Measurements from ENCODE around the gene NDUFB10.
"Not testable (repeated sequence)": the region's sequence is repeated elsewhere in the genome, so short reads cannot be mapped to it uniquely, and the experiment has no call there.

NDUFB10 gene

DNA sequence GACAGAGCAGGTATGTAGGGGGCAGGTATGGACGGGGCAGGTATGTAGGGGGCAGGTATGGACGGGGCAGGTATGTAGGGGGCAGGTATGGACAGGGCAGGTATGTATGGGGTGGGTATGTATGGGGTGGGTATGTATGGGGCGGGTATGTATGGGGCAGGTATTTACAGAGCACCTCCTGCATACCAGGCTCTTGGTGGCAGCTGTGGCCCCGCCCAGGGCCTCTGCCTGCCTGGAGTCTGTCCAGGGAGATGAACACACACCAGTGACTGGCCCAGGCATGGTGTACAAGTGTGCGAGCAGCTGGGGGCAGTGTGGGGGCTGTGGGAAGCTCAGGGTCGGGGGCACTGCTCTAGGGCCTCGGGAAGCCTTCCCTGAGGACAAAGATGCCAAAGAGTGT lies 9.3 kb upstream of the NDUFB10 start:
- Histone ChIP-seq H3K4me3 (no peak overlapping the region), H3K27ac (no peak overlapping the region)
- DNase-seq (ENCODE audit: low spot score) = no peak
- TF ChIP-seq CTCF (IDR thresholded peaks at IDR 0.05) = no peak

GRCh38 chr16:1950559-1950958 lies 8.8 kb upstream of the NDUFB10 start:
- no peak overlapping the region for H3K4me3 ChIP-seq
- H3K27ac ChIP-seq = no peak overlapping the region
- TF ChIP-seq CTCF (IDR thresholded peaks at IDR 0.05) = no peak
- no peak for DNase-seq (ENCODE audit: low spot score)

GRCh38 chr16:1953734-1954133 lies 5.6 kb upstream of the NDUFB10 start:
- TF ChIP-seq CTCF (IDR thresholded peaks at IDR 0.05) = no peak
- DNase-seq (ENCODE audit: low spot score) = no peak
- Histone ChIP-seq H3K4me3 (no peak overlapping the region), H3K27ac (no peak overlapping the region)

DNA sequence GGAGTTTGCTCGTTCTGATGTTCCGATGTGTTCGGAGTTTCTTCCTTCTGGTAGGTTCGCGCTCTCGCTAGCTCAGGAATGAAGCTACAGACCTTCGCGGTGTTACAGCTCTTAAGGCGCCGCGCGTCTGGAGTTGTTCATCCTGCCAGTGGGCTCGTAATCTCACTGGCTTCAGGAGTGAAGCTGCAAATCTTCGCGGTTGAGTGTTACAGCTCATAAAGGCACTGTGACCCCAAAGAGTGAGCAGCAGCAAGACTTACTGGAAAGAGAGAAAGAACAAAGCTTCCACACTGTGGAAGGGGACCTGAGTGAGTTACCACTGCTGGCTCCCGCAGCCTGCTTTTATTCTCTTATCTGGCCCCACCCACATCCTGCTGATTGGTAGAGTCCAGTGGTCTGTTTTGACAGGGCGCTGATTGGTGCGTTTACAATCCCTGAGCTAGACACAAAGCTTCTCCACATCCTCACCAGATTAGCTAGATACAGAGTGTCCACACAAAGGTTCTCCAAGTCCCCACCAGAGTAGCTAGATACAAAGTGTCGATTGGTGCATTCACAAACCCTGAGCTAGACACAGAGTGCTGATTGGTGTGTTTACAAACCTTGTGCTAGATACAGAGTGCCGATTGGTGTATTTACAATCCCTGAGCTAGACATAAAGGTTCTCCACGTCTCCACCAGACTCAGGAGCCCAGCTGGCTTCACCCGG lies 1.8 kb upstream of the NDUFB10 start:
- H3K4me3 ChIP-seq; H3K27ac ChIP-seq; DNase-seq (ENCODE audit: low spot score): not testable (repeated sequence)

- not testable (repeated sequence) for H3K27ac ChIP-seq; DNase-seq (ENCODE audit: low spot score); H3K4me3 ChIP-seq
Measured at GRCh38 chr16:1958143-1958491, 1.2 kb upstream of the NDUFB10 start.

- Histone ChIP-seq H3K4me3 (peak overlapping the region; percentile 93), H3K27ac (peak overlapping the region in 1 of 2 donors; percentile 90)
- no peak for TF ChIP-seq CTCF (IDR thresholded peaks at IDR 0.05)
- DNase-seq (ENCODE audit: low spot score) = no peak
Measured at GRCh38 chr16:1958715-1959268, 546 bp upstream of the NDUFB10 start.

DNA sequence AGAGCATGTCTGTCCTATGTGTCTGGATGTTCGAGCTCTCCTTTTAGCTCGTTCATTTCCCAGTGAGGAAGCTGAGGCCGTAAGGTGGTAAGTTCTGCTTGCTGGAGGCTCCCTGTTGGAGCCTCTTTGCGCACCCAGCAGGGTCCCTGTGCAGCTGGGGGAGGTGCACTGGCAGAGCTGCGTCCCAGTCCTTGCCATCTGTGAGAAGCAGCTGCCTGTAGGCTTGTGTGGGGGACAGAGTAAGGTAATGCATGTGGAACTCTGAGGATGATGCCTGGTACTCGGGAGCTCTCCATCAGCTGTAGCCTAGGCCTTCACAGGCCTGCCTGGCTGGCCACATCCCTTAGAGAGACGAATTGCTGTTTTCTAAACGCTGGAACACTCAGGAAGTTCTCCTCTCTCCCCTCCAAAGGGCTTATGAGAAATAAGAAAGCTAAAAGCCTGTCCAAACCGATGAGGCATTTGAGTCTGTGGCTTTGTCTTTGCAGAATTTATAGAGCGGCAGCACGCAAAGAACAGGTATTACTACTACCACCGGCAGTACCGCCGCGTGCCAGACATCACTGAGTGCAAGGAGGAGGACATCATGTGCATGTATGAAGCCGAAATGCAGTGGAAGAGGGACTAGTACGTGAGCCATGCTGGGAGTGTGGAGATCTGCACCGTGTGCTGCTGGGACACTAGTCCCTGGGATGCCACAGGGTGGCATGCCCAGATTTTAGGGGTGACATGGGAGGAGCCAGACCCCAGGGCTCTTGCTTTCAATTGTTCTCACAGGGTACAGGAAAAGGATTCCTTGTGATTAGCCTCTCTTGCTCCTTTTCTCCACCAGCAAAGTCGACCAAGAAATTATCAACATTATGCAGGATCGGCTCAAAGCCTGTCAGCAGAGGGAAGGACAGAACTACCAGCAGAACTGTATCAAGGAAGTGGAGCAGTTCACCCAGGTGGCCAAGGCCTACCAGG lies 1.6 kb downstream of the NDUFB10 start:
- no peak for DNase-seq (ENCODE audit: low spot score)
- TF ChIP-seq CTCF (IDR thresholded peaks at IDR 0.05) = no peak
- peak overlapping the region; percentile 93 for H3K4me3 ChIP-seq
- H3K27ac ChIP-seq = peak overlapping the region in 1 of 2 donors; percentile 18

All from coronary artery (tissue), 2 donors.